Measurements from ENCODE around the gene TDRD3.

Gene TDRD3

DNA sequence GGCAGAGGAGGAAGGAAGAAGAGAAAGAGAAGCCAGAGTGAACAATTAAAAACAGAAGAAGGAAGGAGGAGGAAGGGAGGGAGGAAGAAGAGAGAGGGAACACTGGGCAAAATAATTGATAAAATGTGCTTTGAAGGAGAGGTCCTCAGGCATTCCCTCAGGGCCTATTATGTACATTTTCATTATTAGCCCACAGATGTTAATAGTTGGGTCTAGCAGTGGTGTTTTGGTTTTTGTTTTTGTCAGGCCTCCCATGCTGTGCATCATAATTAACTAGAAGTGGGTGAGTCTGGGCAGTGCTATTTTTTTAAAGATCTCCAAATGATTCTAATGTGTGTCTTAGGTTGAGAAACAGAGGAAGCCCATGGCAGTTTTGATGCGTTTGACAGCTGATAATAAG is 178.1 kb downstream of the TDRD3 start:
- TF ChIP-seq JUND (IDR thresholded peaks at IDR 0.05; ENCODE audit: low read depth), result no peak
- no peak for DNase-seq (ENCODE audit: low read depth in 1 of 2, low spot score in 1 of 2)
- in situ Hi-C loops (cut with HindIII; ENCODE audit: low pct_unique_long_range_greater_than_20kb, low sequenced_read_pairs), result no loop called here

- no peak for DNase-seq (ENCODE audit: low read depth in 1 of 2, low spot score in 1 of 2)
- TF ChIP-seq JUND (IDR thresholded peaks at IDR 0.05; ENCODE audit: low read depth), result no peak
- in situ Hi-C loops (cut with HindIII; ENCODE audit: low pct_unique_long_range_greater_than_20kb, low sequenced_read_pairs), result no loop called here
Observed at GRCh38 chr13:60577761-60578160, 180.7 kb downstream of the TDRD3 start.

- in situ Hi-C loops (cut with HindIII; ENCODE audit: low pct_unique_long_range_greater_than_20kb, low sequenced_read_pairs), result no loop called here
- no peak for DNase-seq (ENCODE audit: low read depth in 1 of 2, low spot score in 1 of 2)
- TF ChIP-seq JUND (IDR thresholded peaks at IDR 0.05; ENCODE audit: low read depth), result no peak
Observed at GRCh38 chr13:60583196-60583888, 186.3 kb downstream of the TDRD3 start.

DNA sequence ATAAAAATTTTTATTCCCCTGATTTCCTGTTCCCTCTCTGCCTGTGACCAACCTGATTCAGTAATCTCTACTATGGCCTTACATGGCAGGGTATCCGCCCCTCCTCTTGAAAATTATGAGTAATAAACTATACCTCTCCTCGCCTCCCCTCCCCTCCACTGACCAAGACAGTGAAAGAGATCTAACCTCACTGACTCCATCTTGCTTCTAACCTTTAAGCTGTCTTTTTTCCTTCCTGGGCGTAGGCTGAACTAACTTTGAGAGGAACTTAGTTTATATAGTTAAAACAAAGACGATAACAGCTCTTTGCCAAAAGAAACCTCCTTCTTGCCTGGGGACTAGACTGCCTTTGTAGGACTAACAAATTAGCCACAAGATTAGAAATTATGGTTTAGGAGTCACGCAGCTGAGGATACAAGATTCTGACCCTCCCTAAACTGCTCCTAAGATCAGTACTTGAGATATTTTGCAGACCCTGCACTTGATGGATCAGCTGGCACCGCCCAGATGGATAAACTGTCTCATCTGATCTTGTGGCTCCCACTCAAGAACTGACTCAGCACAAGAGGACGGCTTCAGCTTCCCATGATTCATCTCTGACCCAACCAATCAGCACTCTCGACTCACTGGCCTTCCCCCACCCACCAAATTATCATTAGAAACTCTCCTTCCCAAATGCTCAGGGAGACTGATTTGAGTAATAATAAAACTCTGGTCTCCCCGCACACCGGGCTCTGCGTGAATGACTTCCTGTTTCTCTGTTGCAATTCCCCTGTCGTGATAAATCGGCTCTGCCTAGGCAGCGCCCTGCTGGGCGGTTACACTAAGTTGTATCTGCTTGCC is 187.1 kb downstream of the TDRD3 start:
- DNase-seq (ENCODE audit: low read depth in 1 of 2, low spot score in 1 of 2), result no peak
- in situ Hi-C loops (cut with HindIII; ENCODE audit: low pct_unique_long_range_greater_than_20kb, low sequenced_read_pairs), result no loop called here
- TF ChIP-seq JUND (IDR thresholded peaks at IDR 0.05; ENCODE audit: low read depth), result no peak

DNA sequence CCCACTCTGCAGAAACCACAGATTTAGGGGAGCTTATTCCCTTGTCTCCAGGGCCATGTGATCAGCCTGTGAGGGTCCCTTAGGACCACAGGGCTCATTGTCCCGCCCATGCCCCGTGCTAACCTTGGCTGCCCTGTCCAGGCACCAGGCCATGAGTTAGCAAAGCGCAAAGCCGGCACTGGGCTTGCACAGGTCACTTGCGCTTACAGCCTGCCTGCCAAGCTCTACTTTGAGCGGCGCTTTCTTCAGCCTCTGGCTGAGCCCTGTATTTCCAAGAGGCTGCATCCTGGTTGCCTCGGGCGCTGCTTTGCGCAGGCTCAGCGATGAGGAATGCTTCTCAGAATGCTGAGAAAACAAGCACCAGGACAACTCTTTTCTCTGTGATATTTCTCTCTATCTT is 188.0 kb downstream of the TDRD3 start:
- DNase-seq (ENCODE audit: low read depth in 1 of 2, low spot score in 1 of 2), result peak; percentile 30 to 57
- no peak for TF ChIP-seq JUND (IDR thresholded peaks at IDR 0.05; ENCODE audit: low read depth)
- in situ Hi-C loops (cut with HindIII; ENCODE audit: low pct_unique_long_range_greater_than_20kb, low sequenced_read_pairs), result no loop called here

DNA sequence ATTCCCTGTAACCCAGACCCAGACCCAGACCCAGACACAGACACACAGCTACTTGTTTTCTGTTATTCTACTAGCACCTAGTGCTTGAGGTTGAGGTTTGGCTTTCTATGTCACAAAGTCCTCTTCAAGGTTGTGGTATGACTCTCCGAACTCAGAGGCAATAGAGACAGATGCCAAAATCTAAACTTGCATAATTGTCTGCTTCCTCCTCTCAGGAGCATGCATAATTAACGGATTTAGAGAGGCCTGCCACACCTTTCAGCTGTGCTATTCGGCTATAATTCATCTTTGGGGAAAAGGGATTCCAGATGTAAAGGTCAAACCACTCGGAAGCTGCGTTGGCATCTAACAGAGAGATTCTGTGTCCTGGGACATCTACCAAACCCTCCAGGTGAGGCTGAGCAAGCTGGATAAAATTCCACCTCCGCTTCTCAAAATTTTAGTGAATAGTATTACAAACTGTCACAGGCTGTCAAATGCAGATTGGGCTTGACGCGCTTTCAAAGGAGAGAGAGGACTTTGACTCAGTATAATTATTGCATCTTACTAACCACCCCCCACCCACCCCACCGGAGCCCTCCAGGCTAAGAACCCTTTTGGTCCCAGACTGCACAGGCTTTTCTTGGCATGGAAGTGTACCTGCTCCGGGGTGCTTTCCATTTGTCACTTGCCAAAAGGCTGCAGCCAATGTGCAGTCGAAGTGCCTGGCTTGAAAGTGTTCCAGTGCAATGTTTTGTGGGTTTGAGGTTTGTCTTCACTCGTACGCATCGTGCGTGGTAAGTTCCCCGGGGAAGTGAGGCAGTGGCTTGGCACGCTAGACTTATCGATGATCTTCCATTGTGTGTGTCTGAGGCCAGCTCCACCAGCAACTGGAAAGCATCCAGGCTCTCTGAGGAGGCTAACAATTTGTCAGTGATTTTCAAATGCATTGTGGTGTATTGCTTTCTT is 194.1 kb downstream of the TDRD3 start:
- in situ Hi-C loops (cut with HindIII; ENCODE audit: low pct_unique_long_range_greater_than_20kb, low sequenced_read_pairs), result no loop called here
- peak; percentile 3 to 18 for DNase-seq (ENCODE audit: low read depth in 1 of 2, low spot score in 1 of 2)
- TF ChIP-seq JUND (IDR thresholded peaks at IDR 0.05; ENCODE audit: low read depth), result no peak

GRCh38 chr13:60603049-60603448 is 206.0 kb downstream of the TDRD3 start:
- in situ Hi-C loops (cut with HindIII; ENCODE audit: low pct_unique_long_range_greater_than_20kb, low sequenced_read_pairs), result no loop called here
- DNase-seq (ENCODE audit: low read depth in 1 of 2, low spot score in 1 of 2), result no peak
- no peak for TF ChIP-seq JUND (IDR thresholded peaks at IDR 0.05; ENCODE audit: low read depth)

DNA sequence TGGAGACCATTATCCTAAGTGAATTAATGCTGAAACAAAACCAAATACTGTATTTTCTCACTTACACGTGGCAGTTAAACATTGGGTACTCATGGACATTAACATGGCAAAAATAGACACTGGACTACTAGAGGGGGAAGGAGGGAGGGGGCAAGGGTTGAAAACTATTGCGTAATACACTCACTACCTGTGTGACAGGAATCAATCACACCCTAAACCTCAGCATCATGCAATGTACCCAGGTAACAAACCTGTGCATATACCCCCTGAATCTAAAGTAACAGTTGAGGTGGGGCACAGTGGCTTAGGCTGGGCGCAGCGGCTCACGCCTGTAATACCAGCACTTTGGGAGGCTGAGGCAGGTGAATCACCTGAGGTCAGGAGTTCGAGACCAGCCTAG is 207.0 kb downstream of the TDRD3 start:
- no peak for TF ChIP-seq JUND (IDR thresholded peaks at IDR 0.05; ENCODE audit: low read depth)
- in situ Hi-C loops (cut with HindIII; ENCODE audit: low pct_unique_long_range_greater_than_20kb, low sequenced_read_pairs), result no loop called here
- DNase-seq (ENCODE audit: low read depth in 1 of 2, low spot score in 1 of 2), result no peak

GRCh38 chr13:60608954-60609353 is 211.9 kb downstream of the TDRD3 start:
- no peak for TF ChIP-seq JUND (IDR thresholded peaks at IDR 0.05; ENCODE audit: low read depth)
- in situ Hi-C loops (cut with HindIII; ENCODE audit: low pct_unique_long_range_greater_than_20kb, low sequenced_read_pairs), result no loop called here
- no peak for DNase-seq (ENCODE audit: low read depth in 1 of 2, low spot score in 1 of 2)

- TF ChIP-seq JUND (IDR thresholded peaks at IDR 0.05; ENCODE audit: low read depth), result no peak
- DNase-seq (ENCODE audit: low read depth in 1 of 2, low spot score in 1 of 2), result no peak
- in situ Hi-C loops (cut with HindIII; ENCODE audit: low pct_unique_long_range_greater_than_20kb, low sequenced_read_pairs), result no loop called here
Observed at GRCh38 chr13:60611523-60611922, 214.5 kb downstream of the TDRD3 start.

GRCh38 chr13:60612593-60612992 is 215.6 kb downstream of the TDRD3 start:
- TF ChIP-seq JUND (IDR thresholded peaks at IDR 0.05; ENCODE audit: low read depth), result no peak
- DNase-seq (ENCODE audit: low read depth in 1 of 2, low spot score in 1 of 2), result no peak
- in situ Hi-C loops (cut with HindIII; ENCODE audit: low pct_unique_long_range_greater_than_20kb, low sequenced_read_pairs), result no loop called here

DNA sequence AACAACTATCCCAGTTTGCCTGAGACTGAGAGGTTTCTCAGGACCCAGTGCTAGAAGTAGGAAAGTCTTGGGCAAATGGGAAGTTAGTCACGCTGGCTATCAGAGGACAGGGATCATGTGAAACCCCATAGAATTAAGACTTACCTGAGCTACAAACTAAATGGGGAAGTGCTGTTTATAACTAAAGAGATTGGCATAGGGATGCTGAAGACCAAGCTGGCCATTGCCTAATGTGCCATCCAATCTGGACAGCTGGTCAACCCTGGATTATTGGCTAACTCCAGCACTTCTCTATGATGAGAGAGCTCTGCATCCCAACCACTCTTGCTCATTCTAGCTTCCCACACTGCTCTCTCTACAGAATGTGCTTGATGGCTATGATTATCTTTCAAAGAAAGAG is 216.1 kb downstream of the TDRD3 start:
- TF ChIP-seq JUND (IDR thresholded peaks at IDR 0.05; ENCODE audit: low read depth), result no peak
- in situ Hi-C loops (cut with HindIII; ENCODE audit: low pct_unique_long_range_greater_than_20kb, low sequenced_read_pairs), result no loop called here
- DNase-seq (ENCODE audit: low read depth in 1 of 2, low spot score in 1 of 2), result no peak

All from T47D (cell line).